NCI-H1930 (cell line): ENCODE results near the gene RRBP1.

Experiments used
- DNase-seq, 2 experiments: peaks; one replicate each; lab custom pipeline; 2025; lab: John Stamatoyannopoulos, UW

Gene RRBP1

DNA sequence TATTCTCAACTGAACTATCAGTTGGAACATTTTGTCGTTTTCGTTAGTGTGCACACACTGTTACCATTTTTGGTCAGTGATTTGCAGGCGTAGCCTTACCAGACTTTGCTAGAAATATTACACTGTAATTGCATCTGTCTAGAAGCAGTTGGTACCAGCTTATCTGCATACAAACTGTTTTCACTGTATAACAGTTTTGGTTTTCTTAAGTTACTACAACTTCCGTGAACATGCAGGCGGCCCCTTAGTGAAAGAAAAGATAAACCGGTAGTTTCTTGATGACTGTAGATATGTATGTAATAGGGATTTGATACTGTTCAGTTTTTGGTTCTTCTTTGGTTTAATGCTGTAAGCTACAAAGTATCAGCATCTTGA, 110.9 kb downstream of the RRBP1 start:
- DNase-seq: no peak

DNA sequence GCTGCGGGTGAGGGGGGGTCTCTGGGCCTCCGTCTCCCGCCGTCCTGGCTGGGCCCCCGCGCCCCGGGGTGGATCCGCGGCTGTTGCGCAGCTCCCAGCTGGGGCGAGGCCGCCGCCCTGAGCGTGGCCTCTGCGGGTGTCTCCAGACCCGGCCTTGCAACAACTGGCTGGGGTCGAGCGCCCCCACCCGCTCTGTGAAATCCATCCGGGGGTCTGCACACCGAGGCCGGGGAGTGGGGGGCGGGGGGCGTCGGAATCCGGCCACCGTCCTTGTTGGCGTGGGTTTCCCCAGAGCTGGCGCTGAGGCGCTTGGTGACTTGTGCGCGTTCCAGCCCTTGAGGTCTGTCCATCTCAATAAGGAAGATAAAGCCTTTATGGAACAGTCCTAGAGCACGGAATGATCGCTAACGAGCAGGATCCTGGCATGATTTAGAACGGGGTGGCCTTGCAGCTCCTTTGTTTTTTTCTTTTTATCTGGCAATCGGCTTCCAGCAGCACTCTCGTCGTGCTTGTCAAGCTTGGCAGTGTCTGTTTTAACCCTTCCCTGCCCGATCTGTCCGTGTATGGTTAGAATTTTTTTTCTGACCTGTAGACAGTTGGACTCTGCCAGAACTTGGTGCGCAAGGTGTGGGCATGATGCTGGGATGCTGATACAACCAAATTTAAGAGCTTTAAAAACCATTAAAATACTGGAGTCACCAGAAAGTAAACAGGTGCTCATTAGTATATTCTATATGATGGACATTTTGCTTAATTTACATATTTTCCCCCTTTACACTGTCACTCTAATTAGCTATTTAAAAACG, 111.5 kb downstream of the RRBP1 start:
- DNase-seq: peak; percentile 36 to 56

DNA sequence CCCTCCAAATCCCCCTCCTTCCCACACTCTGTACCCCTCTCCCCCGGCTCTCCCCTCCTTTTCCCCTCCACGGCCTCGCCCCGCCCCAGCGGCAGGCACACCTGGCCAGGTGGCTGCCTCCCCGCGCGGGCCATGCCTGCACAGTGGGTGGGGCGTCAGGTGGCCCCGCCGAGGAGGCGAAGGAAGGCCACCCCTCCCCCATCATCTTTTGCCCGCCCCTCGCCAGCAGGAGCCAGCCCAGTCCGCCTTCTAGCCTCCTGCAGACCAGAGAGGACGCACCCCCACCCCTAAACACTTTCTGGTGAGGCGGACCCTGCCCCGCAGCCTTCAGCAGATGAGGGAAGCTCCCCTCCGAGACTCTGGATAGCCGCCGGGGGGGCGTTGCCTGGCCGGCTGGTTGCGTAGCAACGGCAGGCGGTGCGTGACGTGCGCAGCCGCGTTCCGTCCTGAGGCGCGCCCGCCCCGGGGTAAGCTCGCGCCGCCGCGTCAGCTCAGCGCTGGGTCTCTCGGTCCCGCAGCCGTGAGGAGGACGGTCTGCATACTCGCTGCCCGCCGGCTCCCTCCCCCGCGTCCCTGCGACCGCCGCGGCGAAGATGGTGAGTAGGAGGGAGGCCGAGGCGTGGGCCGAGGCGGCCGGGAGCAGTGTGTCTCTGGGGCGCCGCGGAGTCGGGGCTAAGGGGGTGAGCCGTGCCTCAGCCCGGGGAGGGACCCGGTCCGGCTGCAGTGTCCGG, 112.3 kb downstream of the RRBP1 start, which contains the start of gene DSTN:
Gene DSTN (plus strand): TSS at position 460 of the 731 bp plus-strand sequence. CDS start 134 bp downstream, at position 594.
- peak; percentile 88 to 93 for DNase-seq

DNA sequence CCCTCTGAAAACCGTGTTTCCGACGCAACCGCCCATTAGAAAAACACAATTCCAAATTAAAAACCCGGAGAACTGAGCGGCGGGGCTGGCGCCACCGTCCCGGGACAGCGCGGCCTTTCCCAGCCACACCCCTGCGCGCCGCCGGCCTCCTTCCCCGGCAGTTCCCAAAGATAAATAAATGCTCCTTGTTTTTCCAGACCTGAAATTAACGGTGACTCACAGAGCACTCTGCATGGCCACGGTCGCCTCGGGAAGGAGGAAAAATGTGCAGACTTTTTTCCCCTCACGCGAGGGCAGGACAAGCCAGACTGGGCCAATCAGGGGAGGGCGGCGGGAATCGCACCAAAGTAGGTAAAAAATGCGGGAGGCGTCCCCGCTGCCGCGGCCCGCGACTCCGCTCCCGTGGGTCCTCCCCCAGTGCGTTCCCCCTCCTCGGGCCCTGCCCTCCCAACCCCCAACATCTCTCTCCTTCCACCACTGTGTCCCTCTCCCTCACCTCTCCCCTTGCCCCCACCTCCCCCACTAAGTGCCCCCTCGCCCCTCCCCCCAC, 113.0 kb downstream of the RRBP1 start:
- peak; percentile 41 to 44 for DNase-seq

DNA sequence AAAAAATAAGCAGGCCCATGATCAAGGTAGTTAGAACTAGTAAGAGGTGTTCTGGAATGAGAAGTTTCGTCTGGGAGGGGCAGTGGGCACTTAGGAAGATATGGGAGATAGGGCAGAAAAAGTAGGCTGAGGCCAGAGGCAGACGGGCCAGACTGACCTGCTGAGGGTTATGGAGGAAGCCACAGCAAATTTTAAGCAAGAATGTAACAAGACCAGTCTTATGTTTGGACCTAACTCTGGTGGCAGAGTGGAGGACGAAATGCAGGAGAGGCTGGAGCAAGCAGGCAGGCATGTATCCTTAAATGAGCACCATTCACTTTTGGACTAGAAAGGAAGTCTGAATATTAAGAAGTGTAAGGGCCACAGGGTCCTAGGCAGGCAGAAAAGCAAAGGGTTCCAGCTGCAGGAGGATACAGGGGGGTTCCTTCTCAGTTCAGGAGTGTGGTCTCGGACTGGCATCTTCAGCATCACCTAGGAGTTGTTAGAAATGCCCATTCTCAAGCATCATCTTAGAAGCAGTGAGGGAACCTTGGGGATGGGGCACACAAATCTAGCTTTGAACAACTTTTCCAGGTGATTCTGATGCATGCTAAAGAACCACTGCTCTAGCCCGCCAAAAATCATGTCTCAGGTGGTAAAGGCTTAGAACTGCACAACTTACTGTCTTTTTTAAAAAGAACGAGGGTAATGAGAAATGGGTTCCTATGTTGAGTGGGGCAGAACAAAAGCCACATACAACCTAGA, 113.8 kb downstream of the RRBP1 start:
- no peak for DNase-seq

DNA sequence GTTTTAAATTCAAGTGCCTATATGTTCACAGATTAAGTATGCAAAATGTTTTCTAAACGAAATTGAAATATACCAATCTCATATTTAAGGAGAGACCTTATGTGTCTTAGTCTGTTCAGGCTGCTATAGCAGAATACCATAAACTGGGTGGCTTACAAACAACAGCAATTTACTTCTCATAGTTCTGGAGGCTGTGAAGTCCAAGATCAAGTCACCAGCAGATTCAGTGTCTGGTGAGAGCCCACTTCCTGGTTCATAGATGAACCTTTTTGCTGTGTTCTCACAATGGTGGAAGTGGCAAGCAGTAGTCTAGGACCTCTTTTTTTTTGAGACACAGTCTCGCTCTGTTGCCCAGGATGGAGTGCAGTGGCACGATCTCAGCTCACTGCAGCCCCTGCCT, 115.7 kb downstream of the RRBP1 start:
- DNase-seq: no peak

DNA sequence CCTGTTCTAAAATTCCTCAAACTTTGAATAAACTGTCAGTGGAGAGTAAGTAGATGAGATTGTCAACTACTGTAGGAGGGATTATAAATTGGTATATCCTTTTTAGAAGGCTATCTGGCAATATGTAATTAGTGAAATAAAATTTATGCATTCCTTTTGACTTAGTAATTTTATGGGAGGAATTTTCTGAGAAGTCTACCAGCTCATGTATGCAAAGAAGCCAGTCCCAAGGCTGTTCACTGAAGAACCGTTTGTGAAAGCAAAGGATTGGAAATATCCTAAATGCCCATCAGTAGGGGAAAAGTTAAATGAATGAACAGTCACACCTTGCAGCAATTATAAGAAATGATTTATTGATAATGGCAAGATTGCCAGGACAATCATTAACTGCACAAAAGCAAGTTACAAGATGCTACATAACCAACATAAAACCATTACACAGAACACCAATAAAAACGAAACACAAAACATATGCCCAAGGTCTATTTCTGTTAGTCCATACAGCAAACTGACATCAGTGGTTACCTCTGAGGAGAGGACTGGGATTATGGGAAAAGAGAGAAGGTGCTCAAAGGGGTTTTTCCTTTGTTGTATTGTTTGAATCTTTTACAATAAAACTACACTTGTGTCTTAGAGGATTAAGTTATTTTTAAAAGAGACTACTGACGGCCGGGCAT, 116.7 kb downstream of the RRBP1 start:
- no peak for DNase-seq
